CD14-positive monocyte (primary cell): ENCODE data around the gene GNG8. TPM values are rescaled to one million over a fixed set of nuclear protein-coding genes. Genes with fewer than 3 reads are reported as not detected.

Experiments used
- DNase-seq, 3 donors: peaks; one replicate each; pipeline ENCODE4 v3.0.0-alpha.2; 2011 to 2022
- H2AFZ ChIP-seq: 2 replicates; pipeline ENCODE4 v1.6.0; 2012; ENCODE audit warnings: mild to moderate bottlenecking, low read depth, low read length, inconsistent platforms; ENCODE audit not compliant: insufficient read depth, poor library complexity, severe bottlenecking
- H3K27ac ChIP-seq, 2 donors: 1 replicate in 1 of 2; 2 replicates in 1 of 2; pipeline ENCODE4 v1.5.1; 2012 to 2013; ENCODE audit warnings: low read length in 2 of 2, control low read depth in 1 of 2, inconsistent platforms in 1 of 2, low read depth in 1 of 2, mild to moderate bottlenecking in 1 of 2
- H3K27me3 ChIP-seq, 2 donors: one replicate each; pipeline versions ENCODE4 v1.6.0 to v1.6.1; 2011 to 2013; ENCODE audit warnings: low read length in 2 of 2; ENCODE audit not compliant: control insufficient read depth in 2 of 2, insufficient read depth in 2 of 2
- H3K36me3 ChIP-seq, 2 donors: replicated peaks in 1 of 2; 1 replicate in 1 of 2; 2 replicates in 1 of 2; pipeline versions ENCODE4 v1.5.1 to v1.6.1; 2012 to 2013; ENCODE audit warnings: low read length in 2 of 2, control low read depth in 1 of 2, inconsistent platforms in 1 of 2, mild to moderate bottlenecking in 1 of 2; ENCODE audit not compliant: insufficient read depth in 2 of 2, control insufficient read depth in 1 of 2
- H3K4me1 ChIP-seq, 2 donors: 1 replicate in 1 of 2; 2 replicates in 1 of 2; pipeline versions ENCODE4 v1.5.1 to v1.6.1; 2012 to 2013; ENCODE audit warnings: low read length in 2 of 2, control low read depth in 1 of 2, inconsistent platforms in 1 of 2, mild to moderate bottlenecking in 1 of 2, moderate library complexity in 1 of 2; ENCODE audit not compliant: insufficient read depth in 2 of 2, control insufficient read depth in 1 of 2
- H3K4me2 ChIP-seq: replicated peaks from 2 replicates; pipeline ENCODE3; 2012; ENCODE audit warnings: low read length, moderate library complexity, mild to moderate bottlenecking; ENCODE audit not compliant: poor library complexity, severe bottlenecking; ENCODE audit errors: extremely low read depth
- H3K4me3 ChIP-seq, 3 experiments: fragments of 200-600 bp in 1 of 3; sonication (generic) in 1 of 3; replicated peaks in 1 of 3; 1 replicate in 2 of 3; 2 replicates in 1 of 3; pipeline ENCODE4 v1.5.1; 2011 to 2013; ENCODE audit warnings: low read length in 3 of 3, mild to moderate bottlenecking in 3 of 3, control low read depth in 2 of 3, low read depth in 2 of 3, inconsistent platforms in 1 of 3, moderate library complexity in 1 of 3
- H3K79me2 ChIP-seq: 2 replicates; pipeline ENCODE4 v1.6.0; 2012; ENCODE audit warnings: mild to moderate bottlenecking, control low read depth, inconsistent platforms, low read length, moderate library complexity; ENCODE audit not compliant: insufficient read depth
- H3K9ac ChIP-seq: 2 replicates; pipeline ENCODE4 v1.6.0; 2017; ENCODE audit warnings: low read length, mild to moderate bottlenecking; ENCODE audit not compliant: insufficient read depth, poor library complexity, severe bottlenecking
- H3K9me3 ChIP-seq, 2 donors: replicated peaks in 1 of 2; 1 replicate in 1 of 2; 2 replicates in 1 of 2; pipeline versions ENCODE4 v1.5.1 to v1.6.1; 2012 to 2013; ENCODE audit warnings: low read length in 2 of 2, control low read depth in 1 of 2; ENCODE audit not compliant: control insufficient read depth in 1 of 2, insufficient read depth in 1 of 2
- H4K20me1 ChIP-seq: 2 replicates; pipeline ENCODE4 v1.6.0; 2012; ENCODE audit warnings: mild to moderate bottlenecking, low read length, control low read depth, moderate library complexity; ENCODE audit not compliant: insufficient read depth
- H3K27ac Mint-ChIP-seq, 7 donors: one replicate each; pipeline ENCODE4 v1.8.0; 2020; ENCODE audit warnings: mild to moderate bottlenecking in 7 of 7, mixed read lengths in 7 of 7, moderate library complexity in 6 of 7, inconsistent platforms in 2 of 7
- H3K27me3 Mint-ChIP-seq, 3 donors: one replicate each; pipeline ENCODE4 v1.8.0; 2021 to 2022; ENCODE audit warnings: low read depth in 3 of 3, mild to moderate bottlenecking in 3 of 3, mixed read lengths in 3 of 3, moderate library complexity in 3 of 3, inconsistent platforms in 1 of 3
- H3K36me3 Mint-ChIP-seq, 2 donors: one replicate each; pipeline ENCODE4 v1.8.0; 2020; ENCODE audit warnings: mixed read lengths in 2 of 2, inconsistent platforms in 1 of 2, mild to moderate bottlenecking in 1 of 2
- H3K4me1 Mint-ChIP-seq: one replicate; pipeline ENCODE4 v1.8.0; 2020; ENCODE audit warnings: mild to moderate bottlenecking, mixed read lengths
- H3K4me3 Mint-ChIP-seq, 2 donors: one replicate each; pipeline ENCODE4 v1.8.0; 2020; ENCODE audit warnings: mild to moderate bottlenecking in 2 of 2, mixed read lengths in 2 of 2, moderate library complexity in 1 of 2
- H3K9me3 Mint-ChIP-seq, 7 donors: one replicate each; pipeline ENCODE4 v1.8.0; 2020 to 2022; ENCODE audit warnings: mixed read lengths in 7 of 7, mild to moderate bottlenecking in 6 of 7, moderate library complexity in 6 of 7, inconsistent platforms in 2 of 7
- CTCF ChIP-seq: fragments of 200-600 bp; IDR thresholded peaks from one replicate; pipeline ENCODE4 v1.8.0; 2022; ENCODE audit warnings: antibody characterized with exemption, mild to moderate bottlenecking
- WGBS: methylation state at CpG from one replicate; pipeline ENCODE4 v1.1.5; 2013; ENCODE audit warnings: missing lambda C conversion rate; ENCODE audit not compliant: insufficient coverage; 5-methylcytosine and 5-hydroxymethylcytosine counted together
- intact Hi-C, 2 donors: fragments of 100-400 bp; cut with micrococcal nuclease; formaldehyde crosslinking; loops; one replicate each; pipeline versions ENCODE4 v1.15.0 to v1.15.1; 2023
- polyA plus RNA-seq, 3 donors: library from polyadenylated mRNA; depleted of rRNA in 1 of 3; unstranded in 2 of 3; stranded (reverse) in 1 of 3; fragments of 300-500 nt in 2 of 3; fragments of >200 nt in 1 of 3; fragmentation: Illumina TruSeq in 2 of 3; gene quantifications; 1 replicate in 2 of 3; 2 replicates in 1 of 3; pipeline ENCODE4 v1.2.3, GENCODE V29; 2012 to 2021

GNG8 gene
- polyA plus RNA-seq, 3 donors, result not detected

DNA sequence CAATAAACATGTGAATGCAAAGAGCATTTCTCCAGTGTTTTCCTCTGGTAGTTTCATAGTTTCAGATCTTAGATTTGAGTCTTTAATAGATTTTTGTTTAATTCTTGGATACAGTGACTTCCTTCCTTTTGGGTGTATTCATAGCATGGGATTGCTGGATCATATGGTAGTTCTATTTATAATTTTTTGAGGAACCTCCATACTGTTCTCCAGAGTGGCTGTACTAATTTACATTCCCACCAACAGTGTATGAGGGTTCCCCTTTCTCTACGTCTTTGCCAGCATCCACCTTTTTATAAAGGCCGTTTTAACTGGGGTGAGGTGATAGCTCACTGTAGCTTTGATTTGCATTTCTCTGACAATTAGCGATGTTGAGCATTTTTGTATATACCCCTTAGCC lies 44.1 kb downstream of the GNG8 start:
- Histone ChIP-seq H3K27me3 (no peaks in the 10 kb centered on the region), H3K9me3 (no peaks in the 10 kb centered on the region), H3K4me3 (no peak overlapping the region), H3K4me1 (no peaks in the 10 kb centered on the region), H2AFZ (no peak overlapping the region), H3K9ac (no peak overlapping the region), H3K4me2 (no peak overlapping the region), H3K36me3 (no peaks in the 10 kb centered on the region), H3K27ac (no peak overlapping the region), H3K79me2 (no peaks in the 10 kb centered on the region), H4K20me1 (no peaks in the 10 kb centered on the region)
- intact Hi-C loops, result no loop called here
- Mint-ChIP-seq H3K9me3 (peaks cover 0 to 6% (median 0%) of the 10 kb centered on the region in 7 donors), H3K4me3 (no peak overlapping the region), H3K4me1 (peaks cover 7% of the 10 kb centered on the region), H3K27me3 (peaks cover 3 to 4% (median 4%) of the 10 kb centered on the region in 3 donors), H3K27ac (no peak overlapping the region), H3K36me3 (no peaks in the 10 kb centered on the region)
- WGBS, result no CpG with 5 or more reads among the region's 3 CpGs
- TF ChIP-seq CTCF, result no peak
- DNase-seq, result no peak

DNA sequence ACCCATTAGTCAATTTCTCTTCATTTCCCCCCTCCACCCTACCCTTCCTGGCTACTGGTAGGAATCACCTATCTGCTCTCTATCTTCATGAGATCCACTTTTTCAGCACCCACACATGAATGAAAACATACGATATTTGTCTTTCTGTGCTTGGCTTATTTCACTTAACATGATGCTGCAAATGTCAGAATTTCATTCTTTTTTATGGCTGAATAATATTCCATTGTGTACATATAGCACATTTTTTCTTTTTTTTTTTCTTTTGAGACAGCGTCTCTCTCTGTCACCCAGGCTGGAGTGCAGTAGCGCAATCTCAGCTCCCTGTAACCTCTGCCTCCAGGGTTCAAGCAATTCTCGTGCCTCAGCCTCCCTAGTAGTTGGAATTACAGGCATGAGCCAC lies 44.7 kb downstream of the GNG8 start:
- Mint-ChIP-seq H3K36me3 (no peaks in the 10 kb centered on the region), H3K4me3 (no peak overlapping the region), H3K27me3 (peaks cover 3 to 4% (median 4%) of the 10 kb centered on the region in 3 donors), H3K27ac (no peak overlapping the region), H3K9me3 (peaks cover 0 to 6% (median 0%) of the 10 kb centered on the region in 7 donors), H3K4me1 (peaks cover 7% of the 10 kb centered on the region)
- Histone ChIP-seq H4K20me1 (no peaks in the 10 kb centered on the region), H3K27ac (no peak overlapping the region), H2AFZ (no peak overlapping the region), H3K4me2 (no peak overlapping the region), H3K4me1 (no peaks in the 10 kb centered on the region), H3K4me3 (no peak overlapping the region), H3K36me3 (no peaks in the 10 kb centered on the region), H3K79me2 (no peaks in the 10 kb centered on the region), H3K27me3 (no peaks in the 10 kb centered on the region), H3K9me3 (no peaks in the 10 kb centered on the region), H3K9ac (no peak overlapping the region)
- WGBS, result 100% methylated on average over 3 of the region's 4 CpGs
- intact Hi-C loops, result no loop called here
- TF ChIP-seq CTCF, result no peak
- DNase-seq, result no peak
